Large intestine (tissue), 12 donors: ENCODE measurements around the gene CD300LF. TPM values are rescaled to one million over a fixed set of nuclear protein-coding genes. Genes with fewer than 3 reads are reported as not detected.

Experiments used
- DNase-seq, 2 donors: peaks; one replicate each; pipeline versions ENCODE4 v3.0.0 to v3.0.0-alpha.2; 2013
- H3K27ac ChIP-seq: one replicate; pipeline ENCODE4 v1.5.1; 2013; ENCODE audit warnings: low read length
- H3K27me3 ChIP-seq: 2 replicates; pipeline ENCODE4 v1.6.1; 2013; ENCODE audit warnings: low read length; ENCODE audit not compliant: control insufficient read depth, insufficient read depth
- H3K36me3 ChIP-seq: 2 replicates; pipeline ENCODE4 v1.6.1; 2013; ENCODE audit warnings: low read length; ENCODE audit not compliant: control insufficient read depth, insufficient read depth
- H3K4me1 ChIP-seq: one replicate; pipeline ENCODE4 v1.6.1; 2013; ENCODE audit warnings: low read length; ENCODE audit not compliant: control insufficient read depth, insufficient read depth
- H3K4me3 ChIP-seq: one replicate; pipeline ENCODE4 v1.5.1; 2013; ENCODE audit warnings: low read length
- H3K9me3 ChIP-seq: one replicate; pipeline ENCODE4 v1.6.1; 2013; ENCODE audit warnings: mild to moderate bottlenecking, low read depth, low read length, moderate library complexity; ENCODE audit not compliant: control insufficient read depth
- WGBS: methylation state at CpG from one replicate; pipeline ENCODE4 v1.1.5; 2013; ENCODE audit warnings: low lambda C conversion rate; ENCODE audit not compliant: insufficient coverage; 5-methylcytosine and 5-hydroxymethylcytosine counted together
- long read RNA-seq, 11 donors: transcript quantifications; one replicate each; lab custom pipeline, GENCODE V29; 2026
- polyA plus RNA-seq: library from polyadenylated mRNA; unstranded; fragments of 120-200 nt; gene quantifications from one replicate; pipeline ENCODE4 v1.2.1, GENCODE V29; 2013

The CD300LF gene
- 2.2 TPM for polyA plus RNA-seq
- long read RNA-seq, donor 1: 0 reads
- long read RNA-seq, donor 2, partial matches to known transcripts: 538 of 584 reads
- long read RNA-seq, donor 2, other reads (novel, unspliced or antisense): 45 of 584 reads
- long read RNA-seq, donor 3: 0 reads
- long read RNA-seq, donor 4: 0 reads
- long read RNA-seq, donor 5, partial matches to known transcripts: 0 of 1 reads
- long read RNA-seq, donor 5, other reads (novel, unspliced or antisense): 0 of 1 reads
- long read RNA-seq, donor 6: 0 reads
- long read RNA-seq, donor 7: 0 reads
- long read RNA-seq, donor 8, partial matches to known transcripts: 0 of 1 reads
- long read RNA-seq, donor 8, other reads (novel, unspliced or antisense): 0 of 1 reads
- long read RNA-seq, donor 9, partial matches to known transcripts: 235 of 248 reads
- long read RNA-seq, donor 9, other reads (novel, unspliced or antisense): 13 of 248 reads
- long read RNA-seq, donor 10, partial matches to known transcripts: 0 of 1 reads
- long read RNA-seq, donor 10, other reads (novel, unspliced or antisense): 0 of 1 reads
- long read RNA-seq, donor 11, partial matches to known transcripts: 0 of 1 reads
- long read RNA-seq, donor 11, other reads (novel, unspliced or antisense): 0 of 1 reads

DNA sequence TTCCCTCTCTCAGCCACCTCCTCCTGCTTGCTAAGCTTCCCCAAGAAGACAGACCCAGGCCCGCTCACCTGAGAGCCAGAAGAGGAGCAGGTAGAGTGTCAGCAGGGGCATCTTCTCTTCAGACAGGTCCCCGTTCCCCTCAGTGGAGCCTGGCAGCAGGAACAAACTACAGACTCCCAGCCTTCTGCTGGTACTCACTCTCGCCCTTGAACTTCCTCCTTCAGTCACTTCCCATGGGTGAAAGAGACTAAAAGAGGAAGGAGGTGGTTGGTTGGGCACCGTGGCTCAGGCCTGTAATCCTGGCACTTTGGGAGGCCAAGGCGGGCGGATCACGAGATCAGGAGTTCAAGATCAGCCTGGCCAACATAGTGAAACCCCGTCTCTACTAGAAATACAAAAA lies at the start of gene CD300LF:
Gene CD300LF (minus strand): TSS at position 168 of the 400 bp plus-strand sequence. CDS start 57 bp downstream, at position 111.
- Histone ChIP-seq H3K9me3 (no peaks in the 10 kb centered on the region), H3K27me3 (peaks cover 2% of the 10 kb centered on the region), H3K27ac (no peak within 1 kb of the TSS), H3K4me3 (peak within 1 kb of the TSS; percentile 25), H3K36me3 (no peaks in the 10 kb centered on the region), H3K4me1 (no peaks in the 10 kb centered on the region)
- no CpG with 5 or more reads among the region's 8 CpGs for WGBS
- DNase-seq: no peak

DNA sequence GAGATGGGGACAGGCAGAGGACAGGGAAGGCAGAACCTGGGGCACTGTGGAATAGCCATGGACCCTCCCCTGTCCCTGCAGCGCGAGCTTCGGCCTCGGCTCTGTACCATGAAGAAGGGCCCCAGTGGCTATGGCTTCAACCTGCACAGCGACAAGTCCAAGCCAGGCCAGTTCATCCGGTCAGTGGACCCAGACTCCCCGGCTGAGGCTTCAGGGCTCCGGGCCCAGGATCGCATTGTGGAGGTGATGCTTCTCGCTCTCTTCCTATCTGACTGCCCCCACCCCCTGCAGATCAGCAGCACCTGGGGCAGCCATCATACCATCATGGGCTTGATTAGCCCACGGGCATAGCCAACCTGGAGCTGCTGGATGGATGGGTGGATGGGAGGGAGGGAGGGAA lies 49.2 kb upstream of the CD300LF start:
- H3K4me1 ChIP-seq: peaks cover 94% of the 10 kb centered on the region
- DNase-seq: no peak
- H3K4me3 ChIP-seq: no peak overlapping the region
- no peaks in the 10 kb centered on the region for H3K27me3 ChIP-seq
- H3K27ac ChIP-seq: peak overlapping the region; percentile 98
- peaks cover 36% of the 10 kb centered on the region for H3K36me3 ChIP-seq
- no peaks in the 10 kb centered on the region for H3K9me3 ChIP-seq
- WGBS: no CpG with 5 or more reads among the region's 11 CpGs

DNA sequence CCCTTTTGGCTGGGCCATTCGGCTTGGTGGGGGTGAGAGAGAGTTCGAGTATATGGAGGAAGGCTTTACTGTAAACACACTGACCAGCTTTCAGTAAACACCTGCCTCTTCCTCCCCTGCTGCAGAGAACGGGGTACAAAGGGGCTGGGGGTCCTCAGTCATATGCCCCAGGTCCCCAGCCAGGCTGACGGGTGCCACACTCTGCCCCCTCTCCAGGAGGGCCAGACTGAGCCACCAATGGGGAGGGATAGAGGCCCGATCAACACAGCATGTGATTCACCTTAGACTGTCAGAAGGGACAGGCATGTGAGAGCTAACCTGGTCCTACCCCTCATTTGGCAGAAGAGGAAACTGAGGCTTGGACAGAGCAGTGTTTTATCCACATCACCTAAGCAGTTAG lies 48.7 kb upstream of the CD300LF start:
- WGBS: no CpG with 5 or more reads among the region's 5 CpGs
- Histone ChIP-seq H3K36me3 (peaks cover 31% of the 10 kb centered on the region), H3K4me3 (no peak overlapping the region), H3K27ac (peak overlapping the region; percentile 98), H3K27me3 (no peaks in the 10 kb centered on the region), H3K4me1 (peaks cover 94% of the 10 kb centered on the region), H3K9me3 (no peaks in the 10 kb centered on the region)
- DNase-seq: no peak

DNA sequence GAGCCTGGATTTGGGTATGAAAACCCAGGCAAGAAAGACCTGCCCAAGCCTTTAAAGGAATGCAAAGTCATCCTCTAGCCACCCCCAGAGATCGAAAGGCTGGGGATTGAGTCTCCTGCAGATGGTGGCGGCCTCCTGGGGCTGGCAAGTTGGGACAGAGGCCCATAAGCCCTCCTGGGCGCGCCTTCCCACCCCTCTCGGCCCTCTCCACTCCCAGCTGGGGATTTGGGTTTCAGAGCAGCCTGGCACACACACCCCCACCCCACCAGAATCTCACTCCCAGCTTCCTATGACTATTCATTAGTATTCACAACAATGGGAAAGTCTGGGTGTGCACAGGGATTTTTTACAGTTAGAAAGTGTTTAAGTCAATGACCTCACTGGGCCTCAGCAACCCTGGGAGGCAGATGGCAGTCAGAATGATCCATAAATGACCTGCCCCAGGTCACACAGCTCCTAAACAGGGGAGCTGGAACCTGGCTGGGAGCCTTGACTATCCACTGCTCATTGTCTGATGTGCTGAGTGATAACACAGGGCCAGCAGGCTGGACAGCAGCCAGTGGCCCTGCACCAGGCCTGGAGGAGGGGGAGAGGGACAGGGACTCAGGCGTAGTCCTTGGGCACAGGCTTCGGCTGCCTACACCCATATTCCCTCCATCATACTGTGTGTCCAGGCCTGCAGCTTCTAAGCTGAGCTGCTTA lies 47.8 kb upstream of the CD300LF start:
- Histone ChIP-seq H3K27me3 (no peaks in the 10 kb centered on the region), H3K4me3 (no peak overlapping the region), H3K4me1 (peaks cover 88% of the 10 kb centered on the region), H3K36me3 (peaks cover 25% of the 10 kb centered on the region), H3K9me3 (no peaks in the 10 kb centered on the region), H3K27ac (peak overlapping the region; percentile 98)
- no peak for DNase-seq
- WGBS: no CpG with 5 or more reads among the region's 7 CpGs

DNA sequence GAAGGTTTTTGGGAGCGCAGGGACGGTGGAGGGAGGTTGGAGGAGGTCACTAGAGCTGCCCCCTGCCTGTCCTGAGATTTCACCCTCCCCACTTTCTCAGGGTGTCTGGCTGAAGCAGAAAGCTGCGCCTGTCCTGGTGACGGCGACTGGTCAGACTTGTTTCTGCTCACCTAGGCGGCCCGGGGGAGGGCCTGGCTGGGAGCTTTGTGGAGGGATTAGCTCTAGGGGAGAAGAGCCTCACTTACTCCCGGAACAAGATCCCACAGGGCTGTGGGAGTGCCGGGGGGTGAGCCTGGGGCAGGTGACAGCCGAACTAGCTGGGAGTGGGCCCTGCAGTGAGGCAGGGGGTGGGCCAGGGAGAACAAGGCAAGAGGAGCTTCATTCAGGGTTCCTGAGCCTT lies 47.2 kb upstream of the CD300LF start:
- peak overlapping the region; percentile 98 for H3K27ac ChIP-seq
- H3K9me3 ChIP-seq: no peaks in the 10 kb centered on the region
- H3K36me3 ChIP-seq: peaks cover 30% of the 10 kb centered on the region
- no peak overlapping the region for H3K4me3 ChIP-seq
- peaks cover 88% of the 10 kb centered on the region for H3K4me1 ChIP-seq
- no CpG with 5 or more reads among the region's 10 CpGs for WGBS
- DNase-seq: peak in 1 of 2 donors; percentile 79
- H3K27me3 ChIP-seq: no peaks in the 10 kb centered on the region

DNA sequence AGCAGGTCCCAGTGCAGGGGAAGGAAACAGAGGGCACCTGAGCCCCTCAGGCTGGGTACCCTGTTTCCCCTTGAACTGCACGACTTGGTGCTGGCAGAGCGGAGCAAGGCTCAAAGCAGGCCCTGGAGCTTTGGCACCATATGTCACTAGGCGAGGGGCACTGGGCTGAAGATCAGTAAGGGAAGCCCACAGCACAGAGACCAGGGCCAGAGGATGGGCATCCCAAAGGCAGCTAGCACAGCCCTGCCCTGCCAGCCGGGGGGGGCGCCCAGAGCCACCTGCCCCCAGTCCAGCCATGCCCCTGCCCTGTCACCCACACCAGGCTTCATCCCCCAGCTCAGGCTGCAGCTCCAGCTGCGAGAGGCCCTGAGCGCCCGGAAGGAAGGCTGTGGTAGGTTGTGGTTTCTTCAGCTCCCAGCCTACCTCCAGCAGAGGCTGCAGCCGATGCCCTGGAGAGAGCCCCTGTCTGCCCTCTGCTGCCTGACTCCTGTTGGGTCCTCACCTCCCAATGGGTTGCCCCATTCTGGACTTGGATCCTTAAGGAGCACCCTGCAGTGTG lies 46.6 kb upstream of the CD300LF start:
- no peak overlapping the region for H3K4me3 ChIP-seq
- DNase-seq: peak in 1 of 2 donors; percentile 59
- H3K27me3 ChIP-seq: no peaks in the 10 kb centered on the region
- H3K36me3 ChIP-seq: peaks cover 28% of the 10 kb centered on the region
- peaks cover 84% of the 10 kb centered on the region for H3K4me1 ChIP-seq
- H3K27ac ChIP-seq: peak overlapping the region; percentile 98
- no peaks in the 10 kb centered on the region for H3K9me3 ChIP-seq
- WGBS: no CpG with 5 or more reads among the region's 9 CpGs

DNA sequence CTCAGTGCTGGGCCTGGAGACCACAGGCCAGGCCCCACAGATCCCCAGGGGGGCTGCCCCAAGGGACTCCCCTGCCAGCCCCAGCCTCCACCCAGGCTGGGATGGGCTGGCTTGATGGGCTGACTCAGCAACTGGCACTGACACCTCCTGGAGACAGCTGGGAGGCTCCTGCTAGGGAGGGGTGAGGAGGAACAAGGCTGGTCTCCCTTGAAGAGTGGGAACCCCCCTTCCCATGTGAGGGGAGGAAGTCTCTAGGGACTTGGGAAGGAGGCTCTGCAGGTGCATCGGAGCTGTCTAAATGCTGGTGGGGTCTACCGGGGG lies 46.1 kb upstream of the CD300LF start:
- peaks cover 85% of the 10 kb centered on the region for H3K4me1 ChIP-seq
- peak overlapping the region; percentile 16 for H3K4me3 ChIP-seq
- WGBS: no CpG with 5 or more reads among the region's 2 CpGs
- H3K36me3 ChIP-seq: peaks cover 28% of the 10 kb centered on the region
- DNase-seq: peak in 1 of 2 donors; percentile 69
- H3K9me3 ChIP-seq: no peaks in the 10 kb centered on the region
- H3K27me3 ChIP-seq: no peaks in the 10 kb centered on the region
- peak overlapping the region; percentile 98 for H3K27ac ChIP-seq

DNA sequence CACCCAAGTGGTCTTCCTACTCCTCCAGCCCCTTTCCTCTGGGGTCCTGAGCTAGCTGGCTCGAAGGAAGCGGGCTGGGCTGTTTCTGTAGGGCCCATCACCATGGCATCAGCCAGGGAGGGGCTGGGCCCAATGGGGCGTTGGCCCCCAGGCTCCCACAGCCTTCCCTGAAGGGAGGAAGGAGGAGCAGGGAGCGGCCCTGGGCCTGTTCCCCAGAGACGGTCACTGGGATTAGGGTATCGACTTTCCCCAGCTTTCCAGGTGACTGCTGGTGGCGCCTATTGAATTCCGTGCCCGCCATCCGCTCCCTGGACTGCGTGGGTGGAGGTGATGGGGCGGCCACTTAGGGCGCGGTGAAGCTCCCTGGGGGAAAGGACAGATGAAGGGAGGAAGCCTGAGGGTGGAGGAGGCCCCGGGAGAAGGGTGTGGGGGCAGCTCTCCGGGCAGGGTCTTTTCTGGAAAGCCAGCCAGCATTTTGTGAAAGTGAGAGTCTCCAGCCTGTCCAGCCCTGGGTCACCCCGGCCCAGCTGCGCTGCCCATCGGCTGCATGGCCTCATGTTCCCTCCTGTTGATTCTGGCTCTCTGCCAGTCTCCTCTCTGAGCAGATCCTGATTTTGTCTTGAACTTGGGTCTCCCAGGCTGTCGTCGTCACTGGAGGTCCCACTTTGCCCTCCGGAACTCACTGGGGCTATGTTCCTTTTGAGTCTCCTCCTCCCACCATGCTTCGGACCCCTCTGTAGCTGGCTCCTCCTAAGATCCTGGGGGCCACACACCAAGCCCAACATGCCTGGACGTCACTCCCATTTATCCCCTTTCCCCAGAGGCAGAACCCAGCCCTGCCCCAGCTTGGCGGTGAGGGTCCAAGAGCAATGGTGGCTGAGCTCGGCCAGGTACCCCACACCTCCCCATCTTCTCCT lies 45.5 kb upstream of the CD300LF start:
- Histone ChIP-seq H3K9me3 (no peaks in the 10 kb centered on the region), H3K27ac (peak overlapping the region; percentile 98), H3K4me3 (peak overlapping the region; percentile 16), H3K4me1 (peaks cover 85% of the 10 kb centered on the region), H3K36me3 (peaks cover 28% of the 10 kb centered on the region), H3K27me3 (no peaks in the 10 kb centered on the region)
- peak in 1 of 2 donors; percentile 71 for DNase-seq
- no CpG with 5 or more reads among the region's 26 CpGs for WGBS

DNA sequence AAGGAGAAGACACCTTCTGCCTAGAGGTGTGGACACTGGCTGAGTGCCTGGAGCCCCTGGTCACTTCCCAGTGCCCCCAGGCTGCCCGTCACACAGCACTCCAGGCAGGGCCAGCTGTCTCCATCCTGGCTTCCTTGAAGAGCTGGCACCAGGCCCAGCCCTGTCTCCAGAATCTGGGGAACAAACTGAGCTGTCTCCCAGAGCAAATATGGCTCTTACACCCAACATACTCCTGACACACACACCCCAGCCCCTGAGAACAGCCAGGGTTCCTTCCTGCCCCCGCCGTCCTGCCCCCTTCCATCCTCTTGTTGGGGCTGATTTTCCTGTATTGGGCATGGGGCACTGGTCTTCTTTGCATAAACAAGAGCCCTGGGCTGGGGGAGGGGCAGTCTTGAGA lies 44.8 kb upstream of the CD300LF start:
- Histone ChIP-seq H3K27ac (peak overlapping the region; percentile 98), H3K27me3 (no peaks in the 10 kb centered on the region), H3K36me3 (peaks cover 35% of the 10 kb centered on the region), H3K4me1 (peaks cover 86% of the 10 kb centered on the region), H3K4me3 (peak overlapping the region; percentile 2), H3K9me3 (no peaks in the 10 kb centered on the region)
- DNase-seq: no peak
- no CpG with 5 or more reads among the region's 3 CpGs for WGBS
